Epithelial cell of esophagus (primary cell): Measurements from ENCODE around the gene MOAP1.

Experiments
- DNase-seq: peaks from one replicate; pipeline ENCODE4 v3.0.0; 2010; ENCODE audit warnings: low read depth
- H3K4me3 ChIP-seq: 2 replicates; pipeline ENCODE4 v1.5.1; 2011; ENCODE audit warnings: mild to moderate bottlenecking, low read length, control low read depth
- CTCF ChIP-seq: IDR thresholded peaks from 2 replicates; pipeline ENCODE4 v1.5.1; 2011; ENCODE audit warnings: low read depth, mild to moderate bottlenecking, low read length, control low read depth, inconsistent platforms; ENCODE audit not compliant: insufficient read depth; ENCODE audit errors: missing control alignments

Gene MOAP1

DNA sequence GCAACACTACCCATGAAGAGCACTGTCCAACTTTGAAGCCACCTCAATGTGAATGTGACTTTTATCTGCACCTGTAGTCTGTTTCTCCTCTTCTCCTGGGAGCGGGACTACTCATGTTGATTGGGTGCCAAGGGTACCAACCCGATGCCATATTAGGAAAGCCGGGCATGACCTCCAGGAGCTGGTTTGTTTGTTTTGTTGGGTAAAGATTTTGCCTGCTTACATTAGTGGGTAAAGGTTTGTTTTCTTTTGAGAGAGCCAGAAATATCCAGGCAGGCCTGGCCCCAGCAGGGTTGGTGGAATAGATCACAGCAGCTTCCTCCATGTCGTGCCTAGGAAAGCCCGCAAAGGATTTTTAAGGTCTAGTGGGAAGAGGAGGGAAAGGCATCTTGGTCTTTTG is 49.3 kb downstream of the MOAP1 start:
- no peak overlapping the region for H3K4me3 ChIP-seq
- TF ChIP-seq CTCF, result no peak
- no peak for DNase-seq

GRCh38 chr14:93133464-93133863 is 51.2 kb downstream of the MOAP1 start:
- no peak for TF ChIP-seq CTCF

DNA sequence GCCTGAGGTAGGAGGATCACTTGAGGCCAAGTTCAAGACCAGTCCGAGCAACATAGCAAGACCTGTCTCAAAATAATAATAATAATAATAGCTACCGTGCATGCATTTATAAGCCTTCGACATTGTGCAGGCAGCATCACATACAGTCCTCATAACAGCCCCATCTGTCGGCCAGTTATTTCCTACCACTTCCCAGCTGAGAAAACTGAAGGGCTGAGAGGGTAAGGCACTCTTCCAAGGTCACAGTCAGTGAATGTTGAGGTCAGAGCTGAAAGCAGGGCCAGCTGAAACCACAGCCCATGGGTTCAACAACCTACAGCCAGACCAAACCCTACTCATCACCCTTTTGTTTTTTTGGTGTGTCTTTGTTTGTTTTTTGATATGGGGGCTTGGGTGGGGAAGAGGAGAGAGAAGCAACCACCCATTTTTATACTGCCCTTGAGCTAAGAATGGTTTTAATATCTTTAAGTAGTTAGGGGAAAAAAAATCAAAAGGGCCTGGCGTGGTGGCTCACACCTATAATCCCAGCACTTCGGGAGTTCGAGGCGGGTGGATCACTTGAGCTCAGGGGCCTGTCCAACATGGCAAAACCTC is 52.1 kb downstream of the MOAP1 start:
- peak; percentile 50 for DNase-seq

More at GRCh38 chr14:93133464-93133863, 51.2 kb downstream of the MOAP1 start:
- DNase-seq, result peak; percentile 90
- H3K4me3 ChIP-seq, result no peak overlapping the region

More for the DNA sequence above, 52.1 kb downstream of the MOAP1 start:
- TF ChIP-seq CTCF, result peak; percentile 44
- no peak overlapping the region for H3K4me3 ChIP-seq
